LNCaP clone FGC (cell line): ENCODE data around the gene PABPN1L.

Experiments used
- DNase-seq: peaks from one replicate; pipeline ENCODE4 v3.0.0-alpha.2; 2011; ENCODE audit warnings: low read depth
- H3K4me3 ChIP-seq: 2 replicates; pipeline ENCODE4 v1.5.1; 2011; ENCODE audit warnings: mild to moderate bottlenecking, low read depth, low read length, control low read depth
- TF ChIP-seq, protein P1 (sequence below): IDR thresholded peaks from 2 replicates; pipeline ENCODE4 v1.5.1; 2012; ENCODE audit warnings: mild to moderate bottlenecking; ENCODE audit not compliant: control insufficient read depth, insufficient read depth; ENCODE audit errors: extremely low read depth

Gene PABPN1L

DNA sequence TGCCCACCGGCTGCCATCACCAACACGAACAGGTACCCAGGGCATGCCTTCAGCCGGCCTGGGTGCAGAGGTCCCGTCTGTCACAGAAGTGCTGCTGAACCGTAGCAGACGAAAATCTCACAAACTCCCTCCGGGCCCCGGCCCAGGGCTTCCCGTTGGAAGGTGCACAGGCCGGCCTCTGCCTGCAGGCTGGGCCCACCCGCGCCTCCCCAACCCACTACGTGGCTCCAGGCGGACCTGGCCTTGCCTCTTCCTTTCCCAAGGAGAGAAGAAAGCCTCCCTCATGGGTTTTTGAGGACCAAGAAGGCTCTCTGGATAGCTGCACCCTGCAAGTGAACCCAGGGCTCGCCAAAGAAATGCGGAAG, 45.5 kb upstream of the PABPN1L start:
- DNase-seq, result no peak
- no peak overlapping the region for H3K4me3 ChIP-seq
- TF ChIP-seq, protein P1, sequence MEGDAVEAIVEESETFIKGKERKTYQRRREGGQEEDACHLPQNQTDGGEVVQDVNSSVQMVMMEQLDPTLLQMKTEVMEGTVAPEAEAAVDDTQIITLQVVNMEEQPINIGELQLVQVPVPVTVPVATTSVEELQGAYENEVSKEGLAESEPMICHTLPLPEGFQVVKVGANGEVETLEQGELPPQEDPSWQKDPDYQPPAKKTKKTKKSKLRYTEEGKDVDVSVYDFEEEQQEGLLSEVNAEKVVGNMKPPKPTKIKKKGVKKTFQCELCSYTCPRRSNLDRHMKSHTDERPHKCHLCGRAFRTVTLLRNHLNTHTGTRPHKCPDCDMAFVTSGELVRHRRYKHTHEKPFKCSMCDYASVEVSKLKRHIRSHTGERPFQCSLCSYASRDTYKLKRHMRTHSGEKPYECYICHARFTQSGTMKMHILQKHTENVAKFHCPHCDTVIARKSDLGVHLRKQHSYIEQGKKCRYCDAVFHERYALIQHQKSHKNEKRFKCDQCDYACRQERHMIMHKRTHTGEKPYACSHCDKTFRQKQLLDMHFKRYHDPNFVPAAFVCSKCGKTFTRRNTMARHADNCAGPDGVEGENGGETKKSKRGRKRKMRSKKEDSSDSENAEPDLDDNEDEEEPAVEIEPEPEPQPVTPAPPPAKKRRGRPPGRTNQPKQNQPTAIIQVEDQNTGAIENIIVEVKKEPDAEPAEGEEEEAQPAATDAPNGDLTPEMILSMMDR, result no peak

- no peak overlapping the region for H3K4me3 ChIP-seq
- no peak for DNase-seq
- TF ChIP-seq, protein P1, result no peak
Observed at GRCh38 chr16:88911136-88911945, 44.9 kb upstream of the PABPN1L start.

- H3K4me3 ChIP-seq, result no peak overlapping the region
- DNase-seq, result no peak
- TF ChIP-seq, protein P1, result no peak
Observed at GRCh38 chr16:88910284-88911135, 44.0 kb upstream of the PABPN1L start.

- no peak overlapping the region for H3K4me3 ChIP-seq
- no peak for DNase-seq
- TF ChIP-seq, protein P1, result no peak
Observed at GRCh38 chr16:88909431-88910210, 43.2 kb upstream of the PABPN1L start.

- DNase-seq, result no peak
- no peak overlapping the region for H3K4me3 ChIP-seq
- TF ChIP-seq, protein P1, result no peak
Observed at GRCh38 chr16:88908307-88908706, 41.8 kb upstream of the PABPN1L start.

DNA sequence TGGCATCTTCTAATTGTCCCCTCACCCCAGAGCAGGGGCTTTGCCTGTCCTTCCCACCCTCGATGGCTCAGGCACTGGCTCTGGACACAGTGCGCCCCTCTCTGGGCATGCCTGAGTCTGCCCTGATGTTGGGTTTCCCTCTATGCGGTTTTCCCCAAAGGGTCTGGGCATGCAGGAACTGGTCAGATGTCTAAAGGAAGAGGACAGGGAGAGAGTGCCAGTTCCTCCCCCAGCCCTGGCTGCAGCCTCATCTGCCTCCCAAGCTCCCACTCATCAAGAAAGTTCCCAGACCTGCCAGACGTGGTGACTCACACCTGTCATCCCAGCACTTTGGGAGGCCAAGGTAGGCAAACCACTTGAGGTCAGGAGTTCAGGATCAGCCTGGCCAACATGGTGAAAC, 41.3 kb upstream of the PABPN1L start:
- no peak overlapping the region for H3K4me3 ChIP-seq
- DNase-seq, result no peak
- TF ChIP-seq, protein P1, result no peak
